NAMALWA (cell line): Measurements from ENCODE around the gene GJA1.
"Not testable (repeated sequence)": the region's sequence is repeated elsewhere in the genome, so short reads cannot be mapped to it uniquely, and the experiment has no call there.

Experiments
- DNase-seq: peaks from one replicate; pipeline ENCODE4 v3.0.0-alpha.2; 2015; ENCODE audit warnings: low spot score

Gene GJA1

GRCh38 chr6:121435444-121436069, at the start of gene GJA1:
Gene GJA1 (plus strand): TSS chr6:121435646. CDS start chr6:121446848, 11,202 bp downstream.
- no peak for DNase-seq

GRCh38 chr6:121386551-121386950, 48.9 kb upstream of the GJA1 start:
- not testable (repeated sequence) for DNase-seq

GRCh38 chr6:121389419-121389818, 46.0 kb upstream of the GJA1 start:
- no peak for DNase-seq

GRCh38 chr6:121393731-121394505, 41.5 kb upstream of the GJA1 start:
- DNase-seq = no peak

GRCh38 chr6:121395736-121396135, 39.7 kb upstream of the GJA1 start:
- no peak for DNase-seq

- not testable (repeated sequence) for DNase-seq
Measured at GRCh38 chr6:121397188-121397587, 38.3 kb upstream of the GJA1 start.

- DNase-seq = no peak
Measured at GRCh38 chr6:121398127-121398526, 37.3 kb upstream of the GJA1 start.

DNA sequence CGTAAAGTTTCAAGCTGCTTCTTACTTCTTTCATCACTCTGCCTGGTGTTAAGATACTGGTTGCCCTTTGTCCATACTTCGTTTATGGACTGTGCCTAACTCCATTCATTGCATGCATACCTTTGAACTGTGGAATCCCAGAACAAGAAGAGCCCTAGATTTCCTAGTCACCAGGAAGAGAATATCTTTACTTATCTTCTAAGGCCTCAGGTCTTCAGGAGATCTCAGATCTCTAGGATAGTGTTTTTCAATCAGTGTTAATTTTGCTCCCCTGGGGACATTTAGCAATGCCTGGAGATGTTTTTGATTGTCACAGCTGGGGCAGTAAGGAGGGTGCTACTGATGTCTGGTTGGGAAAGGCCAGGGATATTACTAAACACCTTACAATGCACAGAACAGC, 35.5 kb upstream of the GJA1 start:
- no peak for DNase-seq

- no peak for DNase-seq
Measured at GRCh38 chr6:121403964-121404363, 31.5 kb upstream of the GJA1 start.

DNA sequence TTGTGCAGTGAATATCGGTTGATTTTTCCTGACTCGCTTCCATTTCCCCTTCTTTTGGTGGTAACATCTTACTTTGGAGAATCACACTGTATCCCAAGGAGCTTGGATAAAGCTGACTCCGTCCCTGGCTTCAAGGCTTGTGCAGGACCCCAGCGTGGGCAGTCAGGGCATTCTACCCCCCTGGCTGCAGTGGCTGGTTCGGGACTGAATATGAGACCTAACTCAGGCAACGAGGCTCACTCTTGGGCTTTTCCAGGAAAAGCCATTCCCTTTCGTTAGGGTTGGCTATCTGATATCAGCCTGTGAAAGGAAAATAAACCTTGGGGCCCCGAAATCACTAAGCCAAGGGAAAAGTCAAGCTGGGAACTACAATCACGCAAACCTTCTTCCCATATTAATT, 30.1 kb upstream of the GJA1 start:
- DNase-seq = no peak

GRCh38 chr6:121408321-121408720, 27.1 kb upstream of the GJA1 start:
- no peak for DNase-seq

DNA sequence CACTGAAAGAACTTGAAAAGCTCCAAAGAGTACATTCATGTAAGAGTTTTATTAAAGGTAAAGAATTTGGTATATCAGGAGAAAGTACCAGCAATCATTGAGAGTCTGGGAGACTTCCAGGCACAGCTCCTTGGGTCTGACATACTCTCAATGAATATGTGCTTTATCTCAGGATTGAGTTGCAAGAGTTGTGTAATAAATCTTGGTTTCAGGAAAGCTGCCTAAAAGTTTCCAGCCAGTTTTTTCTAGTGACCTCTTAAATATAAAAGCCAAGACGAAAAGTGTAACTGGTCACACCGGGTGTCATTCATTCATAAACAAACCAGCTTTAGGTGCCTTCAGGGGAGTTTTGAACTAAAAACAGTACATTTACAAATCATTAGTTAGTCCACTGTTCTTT, 21.6 kb upstream of the GJA1 start:
- no peak for DNase-seq

GRCh38 chr6:121418346-121418745, 17.1 kb upstream of the GJA1 start:
- DNase-seq = no peak

DNA sequence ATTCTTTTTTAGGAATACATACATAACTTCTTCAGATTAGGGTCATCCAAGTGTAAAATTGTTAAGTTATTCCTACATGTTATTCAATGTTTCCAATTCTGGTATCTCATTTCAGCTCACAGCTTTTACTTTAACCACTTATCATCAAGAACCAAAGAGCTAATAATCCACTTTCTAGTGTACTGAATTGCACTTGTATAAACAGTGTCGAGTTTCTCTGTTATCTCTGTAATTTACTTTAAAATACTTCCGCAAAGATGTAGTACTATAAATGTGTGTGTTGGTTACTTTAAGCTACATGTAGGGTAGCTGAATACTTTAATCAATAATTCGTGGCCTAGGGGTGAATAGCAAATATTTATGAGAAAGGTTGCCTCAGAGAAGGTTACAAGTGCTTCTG, 8.8 kb upstream of the GJA1 start:
- DNase-seq = no peak

DNA sequence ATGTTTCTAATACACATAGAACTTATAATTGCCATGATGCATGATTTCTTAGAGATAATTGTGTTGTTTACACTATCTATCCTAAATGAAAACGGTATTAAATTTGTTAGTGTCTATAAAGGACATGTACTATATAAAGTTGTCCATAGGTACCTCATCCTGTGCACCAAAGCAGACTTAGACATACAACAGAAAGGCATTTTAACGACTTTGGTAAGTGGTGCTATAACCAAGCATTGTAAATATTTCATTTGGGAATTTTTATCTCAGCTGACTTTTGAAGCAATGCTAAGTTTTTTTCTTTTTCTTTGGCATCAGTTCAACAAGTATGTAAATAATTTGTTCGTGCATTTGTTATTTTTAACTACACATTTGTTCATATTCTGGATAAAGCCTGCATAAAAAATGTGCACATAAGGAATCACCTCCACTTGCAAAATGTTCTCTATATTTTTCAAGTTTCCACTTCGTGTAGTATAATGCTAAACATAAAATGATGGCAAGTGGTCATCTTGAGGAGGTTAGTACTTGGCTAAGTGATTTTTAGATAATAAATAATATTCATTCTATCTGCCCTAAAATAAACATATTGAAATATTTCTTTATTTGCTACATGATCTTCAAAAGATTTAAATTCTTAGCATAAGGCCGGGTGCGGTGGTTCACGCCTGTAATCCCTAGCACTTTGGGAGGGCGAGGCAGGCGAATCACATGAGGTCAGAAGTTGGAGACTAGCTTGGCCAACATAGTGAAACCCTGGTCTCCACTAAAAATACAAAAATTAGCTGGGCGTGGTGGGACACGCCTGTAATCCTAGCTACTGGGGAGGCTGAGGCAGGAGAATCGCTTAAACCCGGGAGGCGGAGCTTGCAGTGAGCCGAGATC, 6.3 kb upstream of the GJA1 start:
- DNase-seq = no peak

DNA sequence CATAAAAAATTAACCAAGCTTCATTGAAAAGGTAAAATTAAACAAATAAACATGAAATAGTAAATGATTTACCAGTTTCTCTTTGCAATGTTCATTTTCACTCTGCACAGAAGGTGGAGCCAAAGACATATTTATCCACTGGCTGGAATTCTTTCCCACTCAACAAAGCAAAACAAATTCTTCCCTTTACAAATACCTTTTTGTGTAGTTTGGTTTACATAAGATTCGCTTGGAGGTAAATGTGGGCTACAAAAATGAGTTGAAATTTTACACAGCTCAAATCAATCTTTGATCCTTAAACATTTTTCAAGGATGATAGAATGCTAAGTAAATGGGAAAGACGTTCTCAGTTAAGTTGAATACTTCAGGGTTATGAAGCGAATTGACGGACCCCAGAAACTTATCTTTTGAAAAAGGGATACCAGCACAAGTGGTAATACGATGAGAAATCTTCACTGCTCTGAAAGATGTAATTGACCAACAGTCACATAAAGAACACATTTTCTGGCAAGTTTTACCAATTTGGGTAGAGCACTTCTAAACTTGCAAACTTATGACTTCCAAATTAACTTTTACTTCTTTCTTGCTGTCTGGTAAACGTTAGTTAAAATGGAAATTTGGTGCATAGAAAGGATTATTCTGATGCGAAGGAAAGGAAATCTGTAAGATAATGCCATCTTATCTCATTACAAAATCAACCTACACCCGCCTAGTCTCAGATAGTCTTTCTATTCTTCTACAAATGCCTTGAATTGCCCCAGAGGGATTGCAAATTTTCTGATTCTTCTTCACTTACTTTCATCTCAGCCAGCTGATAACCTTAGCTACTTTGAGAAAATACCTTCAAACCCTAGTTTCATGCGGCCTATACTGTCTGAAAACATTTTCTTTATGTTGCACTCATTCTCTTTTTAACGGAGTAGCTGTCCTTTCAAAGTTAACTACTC, 4.7 kb upstream of the GJA1 start:
- no peak for DNase-seq

GRCh38 chr6:121431776-121432175, 3.7 kb upstream of the GJA1 start:
- not testable (repeated sequence) for DNase-seq

GRCh38 chr6:121434037-121434770, 1.2 kb upstream of the GJA1 start:
- DNase-seq = no peak

DNA sequence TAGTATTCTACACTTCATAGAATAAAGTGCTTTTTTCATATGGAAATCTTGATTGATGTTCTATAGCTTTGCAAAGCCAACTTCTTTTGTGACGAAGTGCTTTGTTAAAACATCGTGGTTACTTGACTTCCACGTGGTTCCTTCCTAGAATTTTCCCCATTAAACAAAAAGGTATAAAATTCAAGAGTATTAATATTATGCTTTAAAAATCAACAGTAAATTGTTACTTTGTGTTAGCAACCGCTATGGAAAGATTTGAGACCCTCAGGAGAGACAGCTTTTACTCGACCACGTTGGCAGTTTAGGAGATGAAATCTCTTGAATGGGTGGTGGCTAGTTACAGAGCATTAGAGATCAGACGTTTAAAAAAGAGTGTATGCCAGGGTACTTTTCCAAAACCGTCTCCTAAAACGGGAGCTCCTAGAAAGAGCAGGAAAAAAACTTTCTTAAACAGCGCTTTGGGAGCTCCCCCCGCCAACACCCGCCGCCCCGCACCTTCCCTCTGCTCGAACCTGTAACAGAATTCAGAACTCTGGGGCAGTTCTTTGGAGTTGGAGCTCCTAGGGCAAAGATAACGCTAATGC, 920 bp downstream of the GJA1 start:
- no peak for DNase-seq
